Inflammatory macrophage (primary cell): ENCODE measurements around the gene RNASE13.
"Not testable (repeated sequence)": the region's sequence is repeated elsewhere in the genome, so short reads cannot be mapped to it uniquely, and the experiment has no call there.

Source experiments
- DNase-seq, 2 donors: peaks; one replicate each; pipeline ENCODE4 v3.0.0-alpha.2; 2020 to 2022

RNASE13 gene

GRCh38 chr14:21041676-21042433 lies 7.2 kb upstream of the RNASE13 start, which contains the start of gene RNASE7:
Gene RNASE7 (plus strand): TSS chr14:21042362. CDS start chr14:21042993, 631 bp downstream.
- peak; percentile 48 to 56 for DNase-seq

- DNase-seq = not testable (repeated sequence)
These were observed 6.3 kb upstream of the RNASE13 start for GRCh38 chr14:21040941-21041340.

GRCh38 chr14:21040370-21040925 lies 5.8 kb upstream of the RNASE13 start:
- DNase-seq = no peak

GRCh38 chr14:21039585-21040369 lies 5.2 kb upstream of the RNASE13 start:
- peak; percentile 64 to 72 for DNase-seq

- no peak for DNase-seq
These were observed 4.1 kb upstream of the RNASE13 start for GRCh38 chr14:21038441-21039422.

- peak in 1 of 2 donors; percentile 54 for DNase-seq
These were observed 2.5 kb upstream of the RNASE13 start for GRCh38 chr14:21037156-21037555.

- peak; percentile 43 to 73 for DNase-seq
These were observed 2.1 kb upstream of the RNASE13 start for GRCh38 chr14:21036751-21037150.

GRCh38 chr14:21033133-21033698 lies 1.4 kb downstream of the RNASE13 start:
- DNase-seq = peak; percentile 76 to 87

- DNase-seq = peak; percentile 61 to 67
These were observed 2.1 kb downstream of the RNASE13 start for GRCh38 chr14:21032326-21033132.

GRCh38 chr14:21030531-21030930 lies 4.1 kb downstream of the RNASE13 start:
- DNase-seq = no peak

GRCh38 chr14:21029917-21030316 lies 4.7 kb downstream of the RNASE13 start, which contains the start of gene TPPP2:
Gene TPPP2 (plus strand): TSS chr14:21030217. CDS start chr14:21030582, 365 bp downstream.
- no peak for DNase-seq

- DNase-seq = no peak
These were observed 7.7 kb downstream of the RNASE13 start for GRCh38 chr14:21026988-21027315.

GRCh38 chr14:21026274-21026987 lies 8.2 kb downstream of the RNASE13 start:
- DNase-seq = no peak

- no peak for DNase-seq
These were observed 9.0 kb downstream of the RNASE13 start for GRCh38 chr14:21025371-21026273.

- peak in 1 of 2 donors; percentile 32 for DNase-seq
These were observed 9.8 kb downstream of the RNASE13 start, which contains the start of gene NDRG2 for GRCh38 chr14:21024585-21025370. Gene NDRG2 (minus strand): TSS chr14:21025061. CDS start chr14:21023315, 1,746 bp downstream.

- DNase-seq = no peak
These were observed 10.6 kb downstream of the RNASE13 start for GRCh38 chr14:21023817-21024584.

- peak; percentile 42 to 63 for DNase-seq
These were observed 11.4 kb downstream of the RNASE13 start for GRCh38 chr14:21023174-21023573.
